GM06990 (cell line): ENCODE measurements around the gene WDR35.
"Not testable (repeated sequence)": the region's sequence is repeated elsewhere in the genome, so short reads cannot be mapped to it uniquely, and the experiment has no call there.

Source experiments
- DNase-seq: peaks from one replicate; pipeline ENCODE4 v3.0.0-alpha.2; 2011; ENCODE audit not compliant: insufficient read length; ENCODE audit errors: extremely low read depth
- H3K27me3 ChIP-seq: replicated peaks from 2 replicates; pipeline ENCODE4 v1.6.0; 2011; ENCODE audit warnings: low read length; ENCODE audit not compliant: control insufficient read depth, insufficient read depth
- H3K36me3 ChIP-seq: 2 replicates; pipeline ENCODE4 v1.5.1; 2011; ENCODE audit warnings: low read length; ENCODE audit not compliant: control insufficient read depth, insufficient read depth
- H3K4me3 ChIP-seq: replicated peaks from 2 replicates; pipeline ENCODE4 v1.5.1; 2011; ENCODE audit warnings: low read depth, mild to moderate bottlenecking, control low read depth, low read length
- TF ChIP-seq, protein P1 (sequence below): IDR thresholded peaks from 2 replicates; pipeline ENCODE4 v1.5.1; 2011; ENCODE audit warnings: low read length, control low read depth, mild to moderate bottlenecking, inconsistent platforms; ENCODE audit not compliant: insufficient read depth, poor library complexity, severe bottlenecking

Gene WDR35

GRCh38 chr2:19936203-19936602 lies 53.7 kb downstream of the WDR35 start:
- H3K36me3 ChIP-seq = no peaks in the 10 kb centered on the region; the same call in 1 of the 2 replicates
- H3K4me3 ChIP-seq = no peak overlapping the region
- DNase-seq = no peak
- TF ChIP-seq, protein P1, sequence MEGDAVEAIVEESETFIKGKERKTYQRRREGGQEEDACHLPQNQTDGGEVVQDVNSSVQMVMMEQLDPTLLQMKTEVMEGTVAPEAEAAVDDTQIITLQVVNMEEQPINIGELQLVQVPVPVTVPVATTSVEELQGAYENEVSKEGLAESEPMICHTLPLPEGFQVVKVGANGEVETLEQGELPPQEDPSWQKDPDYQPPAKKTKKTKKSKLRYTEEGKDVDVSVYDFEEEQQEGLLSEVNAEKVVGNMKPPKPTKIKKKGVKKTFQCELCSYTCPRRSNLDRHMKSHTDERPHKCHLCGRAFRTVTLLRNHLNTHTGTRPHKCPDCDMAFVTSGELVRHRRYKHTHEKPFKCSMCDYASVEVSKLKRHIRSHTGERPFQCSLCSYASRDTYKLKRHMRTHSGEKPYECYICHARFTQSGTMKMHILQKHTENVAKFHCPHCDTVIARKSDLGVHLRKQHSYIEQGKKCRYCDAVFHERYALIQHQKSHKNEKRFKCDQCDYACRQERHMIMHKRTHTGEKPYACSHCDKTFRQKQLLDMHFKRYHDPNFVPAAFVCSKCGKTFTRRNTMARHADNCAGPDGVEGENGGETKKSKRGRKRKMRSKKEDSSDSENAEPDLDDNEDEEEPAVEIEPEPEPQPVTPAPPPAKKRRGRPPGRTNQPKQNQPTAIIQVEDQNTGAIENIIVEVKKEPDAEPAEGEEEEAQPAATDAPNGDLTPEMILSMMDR = no peak
- no peaks in the 10 kb centered on the region for H3K27me3 ChIP-seq

DNA sequence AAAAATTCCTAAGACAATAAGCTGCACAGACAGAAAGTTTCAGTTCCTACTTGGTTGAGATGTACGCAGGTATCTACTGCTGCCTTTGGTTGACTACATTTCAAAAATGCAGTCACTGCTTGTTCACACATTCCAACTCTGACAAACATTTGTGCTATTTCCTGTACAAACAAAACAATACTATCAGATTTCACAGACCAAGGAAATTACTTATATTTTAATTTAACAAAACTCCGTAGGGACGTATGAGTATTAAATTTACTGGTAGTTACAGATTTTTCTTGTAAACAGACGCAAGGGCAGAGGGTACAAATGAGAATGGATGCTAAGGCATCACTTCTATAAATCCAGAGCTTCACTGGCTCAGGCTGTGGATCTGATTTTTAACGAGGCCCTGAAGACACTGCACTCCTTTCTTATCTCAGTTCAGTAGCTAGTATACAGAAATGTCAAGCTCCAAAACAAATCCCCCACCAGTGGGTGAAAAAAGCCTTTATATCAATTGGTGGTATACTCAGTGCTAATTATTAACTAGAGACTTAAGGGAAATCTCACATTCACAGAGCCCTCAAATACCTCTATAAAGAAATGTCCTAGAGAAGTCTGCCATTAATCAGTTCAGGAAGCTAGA lies 56.4 kb downstream of the WDR35 start:
- no peak overlapping the region for H3K4me3 ChIP-seq
- TF ChIP-seq, protein P1 = no peak
- no peak for DNase-seq
- H3K27me3 ChIP-seq = no peaks in the 10 kb centered on the region
- H3K36me3 ChIP-seq = peaks cover 1% of the 10 kb centered on the region; the same call in 1 of the 2 replicates

DNA sequence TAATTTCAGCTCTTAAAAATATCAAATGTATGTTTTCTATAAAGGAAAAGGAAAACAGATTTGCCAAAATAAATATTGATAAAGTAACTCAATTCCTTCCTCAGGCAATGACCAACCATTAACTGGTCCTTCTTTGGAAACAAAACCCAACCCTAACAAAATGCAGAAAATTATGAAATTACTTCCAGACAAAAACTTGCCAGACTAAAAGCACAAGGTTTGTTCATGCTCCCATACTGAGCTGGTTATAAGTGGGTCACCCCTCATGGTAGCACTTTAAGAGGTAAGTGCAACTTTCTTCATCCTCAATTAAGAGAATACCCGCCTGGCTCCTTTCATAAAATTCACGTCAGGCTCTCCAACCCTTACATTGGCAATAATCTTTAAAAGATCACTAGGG lies 57.0 kb downstream of the WDR35 start:
- TF ChIP-seq, protein P1 = no peak
- Histone ChIP-seq H3K4me3 (no peak overlapping the region), H3K36me3 (peaks cover 1% of the 10 kb centered on the region; the same call in 1 of the 2 replicates), H3K27me3 (no peaks in the 10 kb centered on the region)
- no peak for DNase-seq

DNA sequence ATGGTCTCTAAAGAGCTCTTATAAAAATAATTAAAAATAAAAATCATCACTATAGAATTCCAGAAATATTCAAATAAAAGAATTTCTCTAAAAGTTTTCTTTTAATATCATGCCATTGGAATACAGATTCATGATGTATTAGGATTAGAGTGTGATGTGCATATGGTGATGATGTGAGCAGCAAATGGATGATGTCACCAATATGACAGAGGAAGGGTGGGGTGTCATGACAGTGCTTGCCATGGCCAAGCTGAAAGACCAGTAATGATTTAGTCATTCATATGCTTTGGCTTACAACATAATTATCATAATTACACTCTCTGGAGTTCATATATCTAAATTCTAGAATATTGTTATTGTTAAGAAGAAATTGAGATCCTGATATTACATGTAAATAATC lies 60.7 kb downstream of the WDR35 start:
- Histone ChIP-seq H3K27me3 (no peaks in the 10 kb centered on the region), H3K36me3 (peaks cover 1% of the 10 kb centered on the region; the same call in 1 of the 2 replicates), H3K4me3 (no peak overlapping the region)
- TF ChIP-seq, protein P1 = no peak
- no peak for DNase-seq

- not testable (repeated sequence) for H3K27me3 ChIP-seq, H3K4me3 ChIP-seq, DNase-seq, H3K36me3 ChIP-seq
Observed at GRCh38 chr2:19927816-19928215, 62.1 kb downstream of the WDR35 start.

DNA sequence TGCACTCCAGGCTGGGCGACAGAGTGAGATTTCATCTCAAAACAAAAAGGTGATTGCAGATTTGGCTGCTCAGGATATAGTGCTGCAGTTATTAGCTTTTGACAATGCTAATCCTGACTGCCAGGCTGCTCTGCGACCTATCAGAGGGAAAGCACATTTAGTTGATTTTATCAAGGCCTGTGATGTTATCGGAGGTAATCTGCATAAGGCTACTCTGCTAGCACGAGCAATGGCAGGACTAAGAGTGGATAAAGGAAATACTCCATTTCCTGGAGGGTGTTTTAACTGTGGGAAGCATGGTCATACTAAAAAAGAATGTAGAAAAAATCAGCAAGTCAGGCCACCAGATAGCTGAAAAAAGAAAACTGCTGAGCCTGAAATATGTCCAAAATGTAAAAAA lies 65.4 kb downstream of the WDR35 start:
- not testable (repeated sequence) for H3K36me3 ChIP-seq, H3K27me3 ChIP-seq, DNase-seq, H3K4me3 ChIP-seq

GRCh38 chr2:19922188-19922587 lies 67.7 kb downstream of the WDR35 start:
- not testable (repeated sequence) for H3K4me3 ChIP-seq, H3K36me3 ChIP-seq, DNase-seq, H3K27me3 ChIP-seq
